Ishikawa (cell line): Measurements from ENCODE around the gene LYSET.
"Not testable (repeated sequence)": the region's sequence is repeated elsewhere in the genome, so short reads cannot be mapped to it uniquely, and the experiment has no call there.

Source experiments
- CEBPB ChIP-seq: IDR thresholded peaks from 2 replicates; pipeline ENCODE4 v1.6.1; 2012
- CREB1 ChIP-seq: IDR thresholded peaks from 2 replicates; pipeline ENCODE4 v1.6.1; 2012; ENCODE audit warnings: low read depth
- EP300 ChIP-seq: IDR thresholded peaks from 2 replicates; pipeline ENCODE4 v1.6.1; 2012; ENCODE audit warnings: borderline replicate concordance
- FOXM1 ChIP-seq: IDR thresholded peaks from 2 replicates; pipeline ENCODE4 v1.6.1; 2012; ENCODE audit warnings: low read depth, borderline replicate concordance
- NFIC ChIP-seq: IDR thresholded peaks from 2 replicates; pipeline ENCODE4 v1.6.1; 2012
- RAD21 ChIP-seq: IDR thresholded peaks from 2 replicates; pipeline ENCODE4 v1.6.1; 2012; ENCODE audit warnings: low read depth
- TAF1 ChIP-seq: IDR thresholded peaks from 2 replicates; pipeline ENCODE4 v1.6.1; 2012; ENCODE audit warnings: low read depth, mild to moderate bottlenecking
- TCF12 ChIP-seq: IDR thresholded peaks from 2 replicates; pipeline ENCODE4 v1.6.1; 2012; ENCODE audit warnings: low read depth
- TEAD4 ChIP-seq: IDR thresholded peaks from 2 replicates; pipeline ENCODE4 v1.6.1; 2012
- YY1 ChIP-seq: IDR thresholded peaks from 2 replicates; pipeline ENCODE4 v1.6.1; 2012; ENCODE audit warnings: low read depth
- TF ChIP-seq, protein P1 (sequence below): IDR thresholded peaks from 2 replicates; pipeline ENCODE4 v1.6.1; 2012; ENCODE audit warnings: low read depth, mild to moderate bottlenecking
- TF ChIP-seq, protein P2 (sequence below): IDR thresholded peaks from 2 replicates; pipeline ENCODE4 v1.6.1; 2012

DNA sequence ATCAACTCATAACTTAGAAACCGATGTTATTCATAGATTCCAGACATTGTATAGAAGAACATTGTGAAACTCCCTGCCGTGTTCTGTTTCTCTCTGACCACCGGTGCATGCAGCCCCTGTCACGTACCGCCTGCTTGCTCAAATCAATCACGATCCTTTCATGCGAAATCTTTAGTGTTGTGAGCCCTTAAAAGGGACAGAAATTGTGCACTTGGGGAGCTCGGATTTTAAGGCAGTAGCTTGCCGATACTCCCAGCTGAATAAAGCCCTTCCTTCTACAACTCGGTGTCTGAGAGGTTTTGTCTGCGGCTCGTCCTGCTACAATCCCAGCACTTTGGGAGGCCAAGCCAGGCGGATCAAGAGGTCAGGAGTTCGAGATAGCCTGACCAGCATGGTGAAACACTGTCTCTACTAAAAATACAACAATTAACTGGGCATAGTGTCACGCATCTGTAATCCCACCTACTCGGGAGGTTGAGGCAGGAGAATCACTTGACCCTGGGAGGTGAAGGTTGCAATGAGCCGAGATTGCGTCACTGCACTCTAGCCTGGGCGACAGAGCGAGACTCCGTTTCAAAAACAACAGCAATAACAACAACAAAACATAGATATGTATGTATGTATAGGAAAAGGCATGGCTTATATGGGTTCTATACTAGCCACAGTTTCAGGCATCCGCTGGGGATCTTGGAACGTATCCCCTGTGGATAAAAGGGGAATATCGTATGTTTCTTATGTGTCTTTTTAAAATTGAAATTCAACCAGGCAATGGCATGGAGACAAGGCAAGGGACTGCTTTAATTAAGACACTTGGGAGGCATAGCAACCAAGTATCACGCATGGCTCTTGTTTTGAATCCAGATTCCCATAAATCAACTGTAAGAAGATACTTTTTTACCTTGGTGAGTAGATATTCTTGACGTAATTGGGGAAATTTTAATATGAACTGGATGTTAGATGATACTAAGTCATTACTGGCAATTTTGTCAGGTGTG, 19.5 kb upstream of the LYSET start:
- TF ChIP-seq TEAD4, NFIC, FOXM1, TAF1, CREB1, RAD21, YY1, TCF12, EP300: not testable (repeated sequence)
- TF ChIP-seq CEBPB, result peak; percentile 84
- TF ChIP-seq, protein P1, sequence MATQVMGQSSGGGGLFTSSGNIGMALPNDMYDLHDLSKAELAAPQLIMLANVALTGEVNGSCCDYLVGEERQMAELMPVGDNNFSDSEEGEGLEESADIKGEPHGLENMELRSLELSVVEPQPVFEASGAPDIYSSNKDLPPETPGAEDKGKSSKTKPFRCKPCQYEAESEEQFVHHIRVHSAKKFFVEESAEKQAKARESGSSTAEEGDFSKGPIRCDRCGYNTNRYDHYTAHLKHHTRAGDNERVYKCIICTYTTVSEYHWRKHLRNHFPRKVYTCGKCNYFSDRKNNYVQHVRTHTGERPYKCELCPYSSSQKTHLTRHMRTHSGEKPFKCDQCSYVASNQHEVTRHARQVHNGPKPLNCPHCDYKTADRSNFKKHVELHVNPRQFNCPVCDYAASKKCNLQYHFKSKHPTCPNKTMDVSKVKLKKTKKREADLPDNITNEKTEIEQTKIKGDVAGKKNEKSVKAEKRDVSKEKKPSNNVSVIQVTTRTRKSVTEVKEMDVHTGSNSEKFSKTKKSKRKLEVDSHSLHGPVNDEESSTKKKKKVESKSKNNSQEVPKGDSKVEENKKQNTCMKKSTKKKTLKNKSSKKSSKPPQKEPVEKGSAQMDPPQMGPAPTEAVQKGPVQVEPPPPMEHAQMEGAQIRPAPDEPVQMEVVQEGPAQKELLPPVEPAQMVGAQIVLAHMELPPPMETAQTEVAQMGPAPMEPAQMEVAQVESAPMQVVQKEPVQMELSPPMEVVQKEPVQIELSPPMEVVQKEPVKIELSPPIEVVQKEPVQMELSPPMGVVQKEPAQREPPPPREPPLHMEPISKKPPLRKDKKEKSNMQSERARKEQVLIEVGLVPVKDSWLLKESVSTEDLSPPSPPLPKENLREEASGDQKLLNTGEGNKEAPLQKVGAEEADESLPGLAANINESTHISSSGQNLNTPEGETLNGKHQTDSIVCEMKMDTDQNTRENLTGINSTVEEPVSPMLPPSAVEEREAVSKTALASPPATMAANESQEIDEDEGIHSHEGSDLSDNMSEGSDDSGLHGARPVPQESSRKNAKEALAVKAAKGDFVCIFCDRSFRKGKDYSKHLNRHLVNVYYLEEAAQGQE, result not testable (repeated sequence)
- TF ChIP-seq, protein P2, sequence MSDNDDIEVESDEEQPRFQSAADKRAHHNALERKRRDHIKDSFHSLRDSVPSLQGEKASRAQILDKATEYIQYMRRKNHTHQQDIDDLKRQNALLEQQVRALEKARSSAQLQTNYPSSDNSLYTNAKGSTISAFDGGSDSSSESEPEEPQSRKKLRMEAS, result not testable (repeated sequence)
